HepG2 (cell line): ENCODE measurements around the gene CCDC83. TPM values are rescaled to one million over a fixed set of nuclear protein-coding genes. Genes with fewer than 3 reads are reported as not detected.

ENCODE experiments used
- ATAC-seq: fragments of 200-7000 bp; cut with Tn5 transposase; 3 replicates; pipeline ENCODE4 v1.9.1; 2020; ENCODE audit warnings: mild to moderate bottlenecking, moderate library complexity
- BruUV-seq: library from RNA; stranded (reverse); fragments of 400-500 nt; replicated peaks from 2 replicates; lab custom pipeline; 2021; lab: Mats Ljungman, UMichigan
- CTCF ChIA-PET: fragments of 300-600 bp; formaldehyde crosslinking; extraction: SDS; loops from one replicate; lab custom pipeline; 2021; ENCODE audit warnings: low total read pairs, inconsistent platforms, low intra/inter-chr PET ratio; lab: Yijun Ruan, JAX
- POLR2A ChIA-PET: fragments of 350-600 bp; sonication (Branson Sonifier 250); formaldehyde crosslinking; loops from one replicate; lab custom pipeline; 2020; ENCODE audit warnings: antibody characterized with exemption, inconsistent platforms; lab: Yijun Ruan, JAX
- DNase-seq: peaks from one replicate; pipeline ENCODE4 v3.0.0-alpha.2; 2015; ENCODE audit warnings: low spot score
- FAIRE-seq: peaks from 3 replicates; lab custom pipeline; 2011; peaks lifted over from hg19 to GRCh38; lab: Jason Lieb, UNC
- H2AFZ ChIP-seq: one replicate; pipeline ENCODE4 v1.6.1; 2011; ENCODE audit warnings: low read length, inconsistent platforms
- H3K27ac ChIP-seq: fragments of 300-600 bp; 3 replicates; pipeline ENCODE4 v1.8.0; 2011; ENCODE audit warnings: mixed run types, mild to moderate bottlenecking, mixed read lengths, low read length, inconsistent platforms; ENCODE audit not compliant: insufficient read depth; ENCODE audit errors: extremely low read length
- H3K27me3 ChIP-seq, 2 experiments: fragments of 200-600 bp in 1 of 2; 2 replicates in 1 of 2; 3 replicates in 1 of 2; pipeline versions ENCODE4 v1.6.0 to v1.8.0; 2011; ENCODE audit warnings: low read length in 2 of 2, mild to moderate bottlenecking in 2 of 2, moderate library complexity in 2 of 2, inconsistent platforms in 1 of 2; ENCODE audit not compliant: insufficient read depth in 2 of 2, control insufficient read depth in 1 of 2
- H3K36me3 ChIP-seq, 2 experiments: fragments of 200-600 bp in 1 of 2; replicated peaks in 1 of 2; 2 replicates in 1 of 2; 3 replicates in 1 of 2; pipeline versions ENCODE4 v1.5.1 to v1.8.0; 2011; ENCODE audit warnings: low read length in 2 of 2, inconsistent platforms in 1 of 2; ENCODE audit not compliant: insufficient read depth in 2 of 2, control insufficient read depth in 1 of 2
- H3K4me1 ChIP-seq: 2 replicates; pipeline ENCODE4 v1.5.1; 2012; ENCODE audit warnings: low read length, inconsistent platforms; ENCODE audit not compliant: insufficient read depth
- H3K4me2 ChIP-seq: 2 replicates; pipeline ENCODE4 v1.6.0; 2011; ENCODE audit warnings: low read depth, low read length, inconsistent platforms
- H3K4me3 ChIP-seq, 3 experiments: fragments of 200-600 bp in 1 of 3; sonication (generic), shearing (Covaris generic) in 1 of 3; replicated peaks in 1 of 3; 2 replicates each; pipeline ENCODE4 v1.5.1; 2011 to 2016; ENCODE audit warnings: low read length in 3 of 3, inconsistent platforms in 2 of 3, low read depth in 2 of 3, mild to moderate bottlenecking in 2 of 3, control low read depth in 1 of 3, mixed read lengths in 1 of 3; ENCODE audit not compliant: insufficient read depth in 1 of 3
- H3K79me2 ChIP-seq: one replicate; pipeline ENCODE4 v1.6.1; 2011; ENCODE audit warnings: low read length, inconsistent platforms; ENCODE audit not compliant: insufficient read depth
- H3K9ac ChIP-seq: 2 replicates; pipeline ENCODE4 v1.6.0; 2011; ENCODE audit warnings: mild to moderate bottlenecking, low read depth, low read length, inconsistent platforms; ENCODE audit not compliant: insufficient read depth
- H3K9me3 ChIP-seq: 2 replicates; pipeline ENCODE4 v1.5.1; 2012; ENCODE audit warnings: mild to moderate bottlenecking, low read length
- H4K20me1 ChIP-seq: 2 replicates; pipeline ENCODE4 v1.6.0; 2011; ENCODE audit warnings: inconsistent platforms, mild to moderate bottlenecking, low read length, moderate library complexity; ENCODE audit not compliant: insufficient read depth
- BCLAF1 ChIP-seq: fragments of 450-650 bp; IDR thresholded peaks from 2 replicates; pipeline ENCODE4 v1.6.1; 2017; ENCODE audit warnings: mild to moderate bottlenecking
- CREB1 ChIP-seq, 2 experiments: fragments of 450-650 bp in 1 of 2; IDR thresholded peaks; 2 replicates each; pipeline ENCODE4 v1.6.1; 2016 to 2017; ENCODE audit warnings: control low read depth in 1 of 2, mild to moderate bottlenecking in 1 of 2, missing compliant biosample characterization in 1 of 2, missing genetic modification characterization in 1 of 2
- CREBL2 ChIP-seq: sonication (generic); formaldehyde crosslinking; IDR thresholded peaks from 2 replicates; pipeline ENCODE4 v1.8.1; 2023; ENCODE audit warnings: missing genetic modification reagents, mild to moderate bottlenecking, borderline replicate concordance
- EED ChIP-seq: sonication (generic); formaldehyde crosslinking; IDR thresholded peaks from 2 replicates; pipeline ENCODE4 v1.5.0; 2020; ENCODE audit warnings: mild to moderate bottlenecking, missing genetic modification reagents
- KDM6A ChIP-seq: IDR thresholded peaks from 2 replicates; pipeline ENCODE4 v1.6.1; 2016; ENCODE audit warnings: low read depth
- TARDBP ChIP-seq: sonication (generic); formaldehyde crosslinking; IDR thresholded peaks from 2 replicates; pipeline ENCODE4 v1.8.0; 2022; ENCODE audit warnings: mild to moderate bottlenecking, missing genetic modification reagents
- THAP11 ChIP-seq: IDR thresholded peaks from 2 replicates; pipeline ENCODE4 v1.6.1; 2016; ENCODE audit warnings: missing biosample characterization, missing genetic modification reagents
- ZFP37 ChIP-seq: sonication (generic); formaldehyde crosslinking; IDR thresholded peaks from 2 replicates; pipeline ENCODE4 v1.4.0; 2020; ENCODE audit warnings: missing genetic modification reagents, borderline replicate concordance
- ZNF549 ChIP-seq: sonication (generic); formaldehyde crosslinking; IDR thresholded peaks from 2 replicates; pipeline ENCODE4 v1.5.0; 2020; ENCODE audit warnings: missing genetic modification reagents
- ZSCAN21 ChIP-seq: sonication (generic); formaldehyde crosslinking; IDR thresholded peaks from 2 replicates; pipeline ENCODE4 v1.8.0; 2022; ENCODE audit warnings: mild to moderate bottlenecking, missing genetic modification reagents, moderate library complexity, borderline replicate concordance
- WGBS: methylation state at CpG from one replicate; pipeline ENCODE4 v1.1.6; 2017; ENCODE audit warnings: low lambda C conversion rate; 5-methylcytosine and 5-hydroxymethylcytosine counted together
- in situ Hi-C: cut with HindIII; loops from 2 replicates; pipeline ENCODE4 v1.10.0; 2017; ENCODE audit warnings: low pct_unique_long_range_greater_than_20kb; ENCODE audit not compliant: extremely low pct_ligation_motif_present
- intact Hi-C: fragments of 100-400 bp; cut with micrococcal nuclease; formaldehyde crosslinking; loops from one replicate; pipeline ENCODE4 v1.10.0; 2022; ENCODE audit not compliant: unreplicated experiment
- polyA plus RNA-seq, 8 experiments: library from polyadenylated mRNA; depleted of rRNA in 3 of 8; stranded (reverse) in 7 of 8; unstranded in 1 of 8; fragments of >200 nt; fragmentation: Illumina TruSeq in 4 of 8; extraction: Trizol in 4 of 8; gene quantifications; 2 replicates each; pipeline versions ENCODE4 v1.2.1 to v1.2.3, GENCODE V29; 2011 to 2016; ENCODE audit warnings: low read depth in 4 of 8, missing spikeins in 1 of 8, mixed read lengths in 1 of 8; ENCODE audit not compliant: insufficient read depth in 1 of 8
- total RNA-seq, 5 experiments: library from RNA; depleted of rRNA; stranded (reverse); fragments of >200 nt; fragmentation: Illumina TruSeq; extraction: Trizol; gene quantifications; 2 replicates each; pipeline ENCODE4 v1.2.3, GENCODE V29; 2016; ENCODE audit warnings: low read depth in 1 of 5
- TF ChIP-seq, protein P1 (sequence below): IDR thresholded peaks from 2 replicates; pipeline ENCODE4 v1.6.1; 2016; ENCODE audit warnings: missing genetic modification reagents, missing compliant biosample characterization

The CCDC83 gene
- total and polyA plus RNA-seq, 2 of the 13 experiments (the other 11 are each of a cell fraction or from before 2014, with no cell fraction given): not detected

GRCh38 chr11:85823816-85824215 is 31.4 kb upstream of the CCDC83 start:
- Histone ChIP-seq H3K4me2 (no peak overlapping the region), H3K9me3 (no peaks in the 10 kb centered on the region), H3K4me3 (no peak overlapping the region), H3K36me3 (no peaks in the 10 kb centered on the region), H3K27me3 (0 out of 5 replicates have a peak, but pooled peaks cover 0 to 4% of the 10 kb centered on the region in 2 experiments), H3K9ac (no peak overlapping the region), H4K20me1 (no peaks in the 10 kb centered on the region), H3K27ac (no peak overlapping the region), H3K4me1 (no peaks in the 10 kb centered on the region), H2AFZ (no peak overlapping the region), H3K79me2 (no peaks in the 10 kb centered on the region)
- BruUV-seq: no TSS peak
- DNase-seq: no peak
- 54% methylated on average over 2 of the region's 2 CpGs for WGBS
- in situ Hi-C loops (loop anchor here (10.0 kb wide), 1 partner anchor 229 kb away; no protein-coding TSS in a partner anchor), intact Hi-C loops (no loop called here)
- POLR2A ChIA-PET: no interaction called here
- ATAC-seq: no peak
- CTCF ChIA-PET: no interaction called here
- TF ChIP-seq ZSCAN21 (no peak), CREB1 (IDR thresholded peaks at IDR 0.05) (no peak), CREB1 (CRISPR knock-in tag; IDR thresholded peaks at IDR 0.05) (no peak), KDM6A (CRISPR knock-in tag) (no peak), ZFP37 (CRISPR knock-in tag) (no peak), EED (CRISPR knock-in tag) (no peak), CREBL2 (CRISPR knock-in tag) (no peak), THAP11 (CRISPR knock-in tag) (no peak), TARDBP (no peak), BCLAF1 (no peak), ZNF549 (no peak)
- TF ChIP-seq, protein P1, sequence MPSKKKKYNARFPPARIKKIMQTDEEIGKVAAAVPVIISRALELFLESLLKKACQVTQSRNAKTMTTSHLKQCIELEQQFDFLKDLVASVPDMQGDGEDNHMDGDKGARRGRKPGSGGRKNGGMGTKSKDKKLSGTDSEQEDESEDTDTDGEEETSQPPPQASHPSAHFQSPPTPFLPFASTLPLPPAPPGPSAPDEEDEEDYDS (CRISPR knock-in tag): no peak
- FAIRE-seq: no peak
